H1 (cell line): Measurements from ENCODE around the gene APBA2. TPM values are rescaled to one million over a fixed set of nuclear protein-coding genes. Genes with fewer than 3 reads are reported as not detected.
A peak's percentile ranks its signal among the peaks of the same experiment; 100 is the strongest.
"Not testable (repeated sequence)": the region's sequence is repeated elsewhere in the genome, so short reads cannot be mapped to it uniquely, and the experiment has no call there.

Experiments
- CTCF ChIA-PET: fragments of 300-600 bp; sonication (Branson Sonifier 250); formaldehyde crosslinking; loops from one replicate; lab custom pipeline; 2021; ENCODE audit not compliant: partially characterized antibody; lab: Charles Lee
- POLR2A ChIA-PET: fragments of 300-600 bp; sonication (Branson Sonifier 250); formaldehyde crosslinking; loops from one replicate; lab custom pipeline; 2021; ENCODE audit warnings: inconsistent platforms; ENCODE audit not compliant: partially characterized antibody; lab: Charles Lee
- DNase-seq, 2 experiments: peaks; one replicate each; pipeline versions ENCODE4 v3.0.0 to v3.0.0-alpha.2; 2010 to 2022; ENCODE audit warnings: low spot score in 2 of 2, low read depth in 1 of 2, mixed read lengths in 1 of 2
- FAIRE-seq: peaks from 2 replicates; lab custom pipeline; 2011; peaks lifted over from hg19 to GRCh38; lab: Jason Lieb, UNC
- H2AFZ ChIP-seq: 2 replicates; pipeline ENCODE4 v1.8.1; 2012; ENCODE audit warnings: low read length, inconsistent platforms
- H2AK5ac ChIP-seq: 2 replicates; pipeline ENCODE4 v1.6.1; 2013; ENCODE audit warnings: low read depth, low read length
- H2BK120ac ChIP-seq: replicated peaks from 2 replicates; pipeline ENCODE3; 2013; ENCODE audit warnings: low read depth, low read length, inconsistent platforms
- H2BK12ac ChIP-seq: 2 replicates; pipeline ENCODE4 v1.6.1; 2013; ENCODE audit warnings: low read depth, low read length
- H2BK15ac ChIP-seq: 2 replicates; pipeline ENCODE4 v1.6.1; 2013; ENCODE audit warnings: low read length
- H2BK20ac ChIP-seq: 2 replicates; pipeline ENCODE4 v1.6.1; 2013; ENCODE audit warnings: low read length
- H2BK5ac ChIP-seq: 2 replicates; pipeline ENCODE4 v1.6.1; 2013; ENCODE audit warnings: low read depth, low read length
- H3K14ac ChIP-seq: 2 replicates; pipeline ENCODE4 v1.6.1; 2013; ENCODE audit warnings: inconsistent platforms; ENCODE audit not compliant: insufficient read length
- H3K18ac ChIP-seq: 2 replicates; pipeline ENCODE4 v1.6.1; 2013; ENCODE audit warnings: low read length; ENCODE audit errors: extremely low read depth
- H3K23ac ChIP-seq: 2 replicates; pipeline ENCODE4 v1.6.1; 2013; ENCODE audit warnings: inconsistent platforms; ENCODE audit not compliant: insufficient read length
- H3K23me2 ChIP-seq: 2 replicates; pipeline ENCODE4 v1.6.1; 2013; ENCODE audit warnings: low read depth, low read length
- H3K27ac ChIP-seq: 2 replicates; pipeline ENCODE4 v1.6.1; 2011; ENCODE audit warnings: low read depth, low read length, inconsistent platforms
- H3K27me3 ChIP-seq, 4 experiments: replicated peaks in 1 of 4; 1 replicate in 1 of 4; 2 replicates in 3 of 4; pipeline versions ENCODE4 v1.6.1 to v1.8.1; 2011 to 2013; ENCODE audit warnings: low read length in 3 of 4, mild to moderate bottlenecking in 3 of 4, inconsistent platforms in 2 of 4, mixed read lengths in 2 of 4, moderate library complexity in 1 of 4; ENCODE audit not compliant: control insufficient read depth in 3 of 4, insufficient read depth in 3 of 4; ENCODE audit errors: extremely low read depth in 1 of 4
- H3K36me3 ChIP-seq, 4 experiments: 2 replicates each; pipeline versions ENCODE4 v1.6.1 to v1.8.1; 2011 to 2013; ENCODE audit warnings: mild to moderate bottlenecking in 4 of 4, low read length in 3 of 4, moderate library complexity in 2 of 4, control low read depth in 1 of 4, inconsistent platforms in 1 of 4; ENCODE audit not compliant: insufficient read depth in 4 of 4, control insufficient read depth in 2 of 4
- H3K4ac ChIP-seq: replicated peaks from 2 replicates; pipeline ENCODE3; 2013; ENCODE audit warnings: low read length, low read depth, mixed read lengths, inconsistent platforms; ENCODE audit not compliant: insufficient read length
- H3K4me1 ChIP-seq, 4 experiments: replicated peaks in 1 of 4; 1 replicate in 1 of 4; 2 replicates in 3 of 4; pipeline versions ENCODE4 v1.6.1 to v1.8.1; 2011 to 2013; ENCODE audit warnings: low read length in 3 of 4, inconsistent platforms in 2 of 4, mixed read lengths in 1 of 4; ENCODE audit not compliant: insufficient read depth in 4 of 4, control insufficient read depth in 3 of 4
- H3K4me2 ChIP-seq, 2 experiments: 2 replicates each; pipeline versions ENCODE4 v1.6.1 to v1.8.1; 2011 to 2013; ENCODE audit warnings: low read depth in 2 of 2, low read length in 2 of 2, control low read depth in 1 of 2, inconsistent platforms in 1 of 2, mild to moderate bottlenecking in 1 of 2; ENCODE audit not compliant: insufficient read depth in 1 of 2
- H3K4me3 ChIP-seq, 4 experiments: fragments of 200-600, 300-600 bp in 1 of 4; sonication (generic), shearing (Covaris generic), sonication (Bioruptor Twin) in 1 of 4; 2 replicates each; pipeline versions ENCODE4 v1.5.1 to v1.8.1; 2011 to 2016; ENCODE audit warnings: low read length in 4 of 4, low read depth in 3 of 4, control low read depth in 2 of 4, inconsistent platforms in 2 of 4, mild to moderate bottlenecking in 2 of 4, mixed read lengths in 1 of 4, moderate library complexity in 1 of 4; ENCODE audit not compliant: insufficient read depth in 2 of 4; ENCODE audit errors: extremely low read depth in 1 of 4
- H3K56ac ChIP-seq: replicated peaks from 2 replicates; pipeline ENCODE3; 2013; ENCODE audit warnings: low read depth, mild to moderate bottlenecking, mixed read lengths, low read length, inconsistent platforms; ENCODE audit not compliant: insufficient read length
- H3K79me1 ChIP-seq: 2 replicates; pipeline ENCODE4 v1.6.1; 2013; ENCODE audit warnings: low read depth, low read length, control low read depth
- H3K79me2 ChIP-seq, 2 experiments: 2 replicates each; pipeline versions ENCODE4 v1.6.1 to v1.8.1; 2012 to 2013; ENCODE audit warnings: low read length in 2 of 2, mild to moderate bottlenecking in 2 of 2, inconsistent platforms in 1 of 2; ENCODE audit not compliant: insufficient read depth in 2 of 2, control insufficient read depth in 1 of 2
- H3K9ac ChIP-seq, 4 experiments: replicated peaks in 1 of 4; 1 replicate in 1 of 4; 2 replicates in 3 of 4; pipeline versions ENCODE4 v1.6.1 to v1.8.1; 2011 to 2013; ENCODE audit warnings: low read depth in 3 of 4, low read length in 3 of 4, control low read depth in 2 of 4, mild to moderate bottlenecking in 2 of 4, moderate library complexity in 2 of 4, inconsistent platforms in 1 of 4; ENCODE audit errors: extremely low read depth in 1 of 4
- H3K9me3 ChIP-seq, 2 experiments: 2 replicates each; pipeline versions ENCODE4 v1.6.1 to v1.8.1; 2012 to 2013; ENCODE audit warnings: mild to moderate bottlenecking in 2 of 2, moderate library complexity in 2 of 2, control low read depth in 1 of 2, inconsistent platforms in 1 of 2, low read depth in 1 of 2, low read length in 1 of 2, mixed read lengths in 1 of 2; ENCODE audit not compliant: insufficient read depth in 2 of 2
- H4K20me1 ChIP-seq, 2 experiments: replicated peaks in 1 of 2; 2 replicates each; pipeline versions ENCODE3 to v1.8.1; 2011 to 2013; ENCODE audit warnings: inconsistent platforms in 2 of 2, low read length in 2 of 2, mild to moderate bottlenecking in 1 of 2; ENCODE audit not compliant: insufficient read depth in 2 of 2, control insufficient read depth in 1 of 2
- H4K5ac ChIP-seq: 2 replicates; pipeline ENCODE4 v1.6.1; 2013; ENCODE audit warnings: low read length, low read depth, mixed read lengths, inconsistent platforms; ENCODE audit not compliant: insufficient read length
- H4K8ac ChIP-seq: 2 replicates; pipeline ENCODE4 v1.8.0; 2013; ENCODE audit warnings: mild to moderate bottlenecking, moderate library complexity, low read length, inconsistent platforms; ENCODE audit not compliant: insufficient read depth; ENCODE audit errors: extremely low read depth
- H4K91ac ChIP-seq: replicated peaks from 2 replicates; pipeline ENCODE3; 2013; ENCODE audit warnings: low read length, mixed read lengths, inconsistent platforms; ENCODE audit not compliant: insufficient read length
- CTCF ChIP-seq, 3 experiments: IDR thresholded peaks; 1 replicate in 2 of 3; 2 replicates in 1 of 3; pipeline versions ENCODE4 v1.5.1 to v1.6.1; 2011; ENCODE audit warnings: low read length in 3 of 3, mild to moderate bottlenecking in 3 of 3, inconsistent platforms in 2 of 3, low read depth in 1 of 3, moderate library complexity in 1 of 3; ENCODE audit not compliant: insufficient read depth in 1 of 3; ENCODE audit errors: control extremely low read depth in 1 of 3
- RAD21 ChIP-seq, 2 experiments: IDR thresholded peaks in 1 of 2; conservative IDR thresholded peaks in 1 of 2; 2 replicates each; pipeline ENCODE4 v1.6.1; 2011; ENCODE audit warnings: low read depth in 2 of 2, low read length in 2 of 2, improper control_type of control experiment in 1 of 2, inconsistent platforms in 1 of 2, mild to moderate bottlenecking in 1 of 2, moderate library complexity in 1 of 2
- TBP ChIP-seq: IDR thresholded peaks from 2 replicates; pipeline ENCODE4 v1.6.1; 2011; ENCODE audit warnings: low read depth, low read length, improper control_type of control experiment
- WGBS, 2 experiments: shearing (Covaris generic) in 1 of 2; methylation state at CpG; one replicate each; pipeline versions ENCODE4 v1.1.6 to v1.1.7; 2013 to 2015; ENCODE audit warnings: low lambda C conversion rate in 2 of 2, mixed read lengths in 2 of 2, inconsistent platforms in 1 of 2, low coverage in 1 of 2, missing lambda C conversion rate in 1 of 2; ENCODE audit not compliant: insufficient replicate concordance in 2 of 2, insufficient coverage in 1 of 2, insufficient read length in 1 of 2; ENCODE audit errors: extremely low coverage in 1 of 2, missing lambda C conversion rate in 1 of 2; 5-methylcytosine and 5-hydroxymethylcytosine counted together
- polyA plus RNA-seq, 7 experiments: library from polyadenylated mRNA; depleted of rRNA in 3 of 7; stranded (reverse) in 5 of 7; unstranded in 2 of 7; fragments of >200 nt in 5 of 7; fragments of 200-250 nt in 2 of 7; gene quantifications; 1 replicate in 5 of 7; 2 replicates in 1 of 7; 4 replicates in 1 of 7; pipeline versions ENCODE4 v1.2.1 to v1.2.3, GENCODE V29; 2011 to 2013; ENCODE audit warnings: missing spikeins in 2 of 7, mixed read lengths in 2 of 7
- total RNA-seq: library from RNA; stranded (reverse); fragmentation: NEBNext Ultra II Directional; extraction: Animal tissue kit (Norgen Biotek cat#: 25700); gene quantifications from 2 replicates; pipeline ENCODE4 v1.2.1, GENCODE V29; 2021

APBA2 gene
- total and polyA plus RNA-seq, 2 of the 8 experiments (the other 6 are each of a cell fraction or from before 2014, with no cell fraction given), result 15.5 to 19.0 TPM

GRCh38 chr15:29102173-29102794 lies 216.5 kb downstream of the APBA2 start:
- peaks cover 0 to 17% (median 6%) of the 10 kb centered on the region in 4 experiments; a peak in 5 of 7 replicates for H3K4me1 ChIP-seq
- not testable (repeated sequence) for H3K18ac ChIP-seq, H2BK15ac ChIP-seq, H2BK120ac ChIP-seq, H4K8ac ChIP-seq, H3K9me3 ChIP-seq, H2BK5ac ChIP-seq, H4K5ac ChIP-seq, H3K23me2 ChIP-seq, H3K4me3 ChIP-seq, H3K9ac ChIP-seq, H3K4ac ChIP-seq, H2AFZ ChIP-seq, H3K27me3 ChIP-seq, H3K27ac ChIP-seq, H4K91ac ChIP-seq, H3K23ac ChIP-seq, H3K14ac ChIP-seq, H3K36me3 ChIP-seq, H3K79me2 ChIP-seq, H3K56ac ChIP-seq, H4K20me1 ChIP-seq, H2BK12ac ChIP-seq, H2BK20ac ChIP-seq, H3K79me1 ChIP-seq, H3K4me2 ChIP-seq, H2AK5ac ChIP-seq
- peak; percentile 75 for FAIRE-seq
- peak in 1 of 2 experiments; percentile 75 for DNase-seq
- ChIA-PET CTCF (interaction anchor here (0.6 to 4.8 kb wide), 48 partner anchors 8 to 590 kb away, joined by 3 to 90 read pairs (median 4); no protein-coding TSS in a partner anchor), POLR2A (interaction anchor here (1.0 to 1.2 kb wide), 3 partner anchors 9 to 39 kb away, joined by 3 to 4 read pairs (median 3); no protein-coding TSS in a partner anchor)
- WGBS, 2 experiments, result 78% methylated on average over 10 of the region's 10 CpGs; no CpG with 5 or more reads in 1 of the 2 experiments
- TF ChIP-seq TBP (0 out of 2 replicates have a peak, but pooled peaks have one; percentile 9), CTCF (IDR thresholded peaks at IDR 0.05; ENCODE audit: control extremely low read depth in 1 of 3, insufficient read depth in 1 of 3, low read depth in 1 of 3, low read length in 3 of 3) (peak in 2 of 3 experiments; percentile 81; a peak in 3 of 4 replicates), RAD21 (IDR thresholded peaks at IDR 0.05 in 1 of 2, conservative IDR thresholded peaks at IDR 0.05 in 1 of 2; ENCODE audit: low read depth in 2 of 2, low read length in 2 of 2) (peak; percentile 47 to 64)
